K562 (cell line): Measurements from ENCODE around the gene SLC52A1. TPM values are rescaled to one million over a fixed set of nuclear protein-coding genes. Genes with fewer than 3 reads are reported as not detected.

Source experiments
- ARID3A ChIP-seq: IDR thresholded peaks from 2 replicates; pipeline ENCODE4 v1.6.1; 2012; ENCODE audit warnings: low read depth, low read length, improper control_type of control experiment, borderline replicate concordance
- ATF2 ChIP-seq: sonication (generic); formaldehyde crosslinking; IDR thresholded peaks from 2 replicates; pipeline ENCODE4 v1.8.1; 2022; ENCODE audit warnings: missing genetic modification reagents
- CHD7 ChIP-seq: fragments of 200-600 bp; sonication (generic); IDR thresholded peaks from one replicate; pipeline ENCODE4 v1.6.1; 2012; ENCODE audit warnings: mild to moderate bottlenecking, low read depth, low read length, inconsistent platforms
- MCM3 ChIP-seq: fragments of 450-650 bp; IDR thresholded peaks from 2 replicates; pipeline ENCODE4 v1.6.1; 2016
- PTBP1 ChIP-seq: fragments of 200-400 bp; formaldehyde crosslinking; IDR thresholded peaks from 2 replicates; pipeline ENCODE4 v1.6.1; 2017; ENCODE audit warnings: low read depth, low read length
- RFX7 ChIP-seq: fragments of 250-450 bp; sonication (Bioruptor Pico); IDR thresholded peaks from 2 replicates; pipeline ENCODE4 v1.5.1; 2021; ENCODE audit warnings: mild to moderate bottlenecking
- SIX5 ChIP-seq, 2 experiments: IDR thresholded peaks; 2 replicates each; pipeline ENCODE4 v1.6.1; 2011; ENCODE audit warnings: low read length in 2 of 2, borderline replicate concordance in 1 of 2, low read depth in 1 of 2, mild to moderate bottlenecking in 1 of 2, moderate library complexity in 1 of 2; ENCODE audit not compliant: insufficient read depth in 1 of 2
- ZNF699 ChIP-seq: fragments of 250-450 bp; sonication (Bioruptor Pico); IDR thresholded peaks from 2 replicates; pipeline ENCODE4 v1.8.0; 2021; ENCODE audit warnings: mild to moderate bottlenecking, moderate library complexity; ENCODE audit not compliant: insufficient replicate concordance
- polyA plus RNA-seq, 8 experiments: library from polyadenylated mRNA; depleted of rRNA in 4 of 8; stranded (reverse) in 5 of 8; unstranded in 3 of 8; fragments of >200 nt; fragmentation: Nextera tagmentation in 2 of 8; fragmentation: Illumina TruSeq in 1 of 8; extraction: Ambion mirVana in 2 of 8; extraction: Trizol in 1 of 8; gene quantifications; 2 replicates each; pipeline versions ENCODE4 v1.2.1 to v1.2.3, GENCODE V29; 2011 to 2014; ENCODE audit warnings: inconsistent platforms in 1 of 8, missing spikeins in 1 of 8
- total RNA-seq, 7 experiments: library from RNA; depleted of rRNA in 6 of 7; stranded (reverse); fragments of >200 nt in 6 of 7; fragmentation: Illumina TruSeq in 2 of 7; extraction: Trizol in 2 of 7; gene quantifications; 2 replicates each; pipeline versions ENCODE4 v1.2.1 to v1.2.3, GENCODE V29; 2011 to 2021; ENCODE audit warnings: low replicate concordance in 1 of 7

SLC52A1 gene
- total and polyA plus RNA-seq, 9 of the 15 experiments (the other 6 are each of a cell fraction or from before 2014, with no cell fraction given): 0.04 TPM; not detected in 8

- TF ChIP-seq ATF2: no peak
- TF ChIP-seq CHD7: no peak
- no peak for TF ChIP-seq MCM3
- no peak for TF ChIP-seq SIX5 (IDR thresholded peaks at IDR 0.05; ENCODE audit: borderline replicate concordance in 1 of 2, insufficient read depth in 1 of 2, low read depth in 1 of 2, low read length in 2 of 2)
- no peak for TF ChIP-seq PTBP1
- no peak for TF ChIP-seq RFX7 (CRISPR knock-in tag)
- TF ChIP-seq ZNF699 (CRISPR knock-in tag): no peak
- TF ChIP-seq ARID3A: no peak
Observed at GRCh38 chr17:5003214-5003867, 31.9 kb downstream of the SLC52A1 start (continued).
